Mammary microvascular endothelial cell (primary cell): ENCODE measurements around the gene PBX3. TPM values are rescaled to one million over a fixed set of nuclear protein-coding genes. Genes with fewer than 3 reads are reported as not detected.

Experiments used
- total RNA-seq: library from RNA; depleted of rRNA; stranded (reverse); fragments of >200 nt; gene quantifications from 2 replicates; pipeline ENCODE4 v1.2.3, GENCODE V29; 2015

Gene PBX3
- 14.1 and 19.5 TPM in 2 replicates for total RNA-seq

GRCh38 chr9:125747053-125747764 lies at the start of gene PBX3:
Gene PBX3 (plus strand): TSS chr9:125747373.

GRCh38 chr9:125706651-125707471 lies 40.3 kb upstream of the PBX3 start, which contains the start of gene MAPKAP1:
Gene MAPKAP1 (minus strand): TSS chr9:125707208. CDS start chr9:125672574, 34,634 bp downstream.

Other genes with a start within 250 kb of the PBX3 start
- 77.5 and 79.9 TPM in 2 replicates for gene MAPKAP1, start 40.2 kb upstream of the PBX3 start, total RNA-seq